GM11168 (cell line): ENCODE data around the gene ZNF256.

Source experiments
- in situ Hi-C: fragments of 300-500 bp; cut with MboI; formaldehyde crosslinking; loops from one replicate; pipeline ENCODE4 v1.12.0; 2022; ENCODE audit warnings: low sequenced_read_pairs; ENCODE audit not compliant: unreplicated experiment

ZNF256 gene

GRCh38 chr19:57903618-57904184 is 43.8 kb downstream of the ZNF256 start:
- in situ Hi-C loops: loop anchor here (5.0 kb wide), 1 partner anchor 51 kb away; no protein-coding TSS in a partner anchor

GRCh38 chr19:57900311-57900710 is 47.2 kb downstream of the ZNF256 start:
- in situ Hi-C loops: loop anchor here (5.0 kb wide), 1 partner anchor 48 kb away; no protein-coding TSS in a partner anchor
